Cerebellar nuclear complex (tissue), 1 donor: ENCODE data around the gene NHERF1.

ENCODE experiments used
- DNase-seq, 2 experiments: peaks; one replicate each; lab custom pipeline; 2025; lab: John Stamatoyannopoulos, UW

The NHERF1 gene

GRCh38 chr17:74808714-74809430 lies 60.4 kb downstream of the NHERF1 start:
- DNase-seq = no peak

GRCh38 chr17:74810699-74811485 lies 62.5 kb downstream of the NHERF1 start:
- DNase-seq = peak; percentile 53 to 55

GRCh38 chr17:74812109-74813009 lies 63.9 kb downstream of the NHERF1 start:
- DNase-seq = no peak

DNA sequence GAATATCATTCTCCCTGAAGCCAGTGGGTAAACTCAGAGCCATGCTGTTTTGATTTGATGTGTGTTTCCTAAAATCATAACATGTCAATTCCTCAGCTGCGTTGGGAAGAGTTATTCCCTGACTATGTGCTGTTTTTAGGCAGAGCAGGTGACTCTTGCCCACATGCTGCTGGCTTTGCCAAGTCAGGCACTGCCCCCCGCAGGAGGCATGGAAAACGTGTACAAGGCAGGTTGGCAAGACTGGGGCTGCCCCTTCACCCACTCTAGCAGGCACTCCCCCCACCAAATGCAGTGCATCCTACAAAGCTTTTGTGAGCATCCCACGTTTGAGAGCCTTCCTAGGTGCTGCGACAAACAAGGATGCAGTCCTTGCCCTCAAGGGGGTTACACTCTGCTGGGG lies 66.0 kb downstream of the NHERF1 start:
- DNase-seq = no peak

GRCh38 chr17:74815067-74815466 lies 66.6 kb downstream of the NHERF1 start:
- DNase-seq = no peak

DNA sequence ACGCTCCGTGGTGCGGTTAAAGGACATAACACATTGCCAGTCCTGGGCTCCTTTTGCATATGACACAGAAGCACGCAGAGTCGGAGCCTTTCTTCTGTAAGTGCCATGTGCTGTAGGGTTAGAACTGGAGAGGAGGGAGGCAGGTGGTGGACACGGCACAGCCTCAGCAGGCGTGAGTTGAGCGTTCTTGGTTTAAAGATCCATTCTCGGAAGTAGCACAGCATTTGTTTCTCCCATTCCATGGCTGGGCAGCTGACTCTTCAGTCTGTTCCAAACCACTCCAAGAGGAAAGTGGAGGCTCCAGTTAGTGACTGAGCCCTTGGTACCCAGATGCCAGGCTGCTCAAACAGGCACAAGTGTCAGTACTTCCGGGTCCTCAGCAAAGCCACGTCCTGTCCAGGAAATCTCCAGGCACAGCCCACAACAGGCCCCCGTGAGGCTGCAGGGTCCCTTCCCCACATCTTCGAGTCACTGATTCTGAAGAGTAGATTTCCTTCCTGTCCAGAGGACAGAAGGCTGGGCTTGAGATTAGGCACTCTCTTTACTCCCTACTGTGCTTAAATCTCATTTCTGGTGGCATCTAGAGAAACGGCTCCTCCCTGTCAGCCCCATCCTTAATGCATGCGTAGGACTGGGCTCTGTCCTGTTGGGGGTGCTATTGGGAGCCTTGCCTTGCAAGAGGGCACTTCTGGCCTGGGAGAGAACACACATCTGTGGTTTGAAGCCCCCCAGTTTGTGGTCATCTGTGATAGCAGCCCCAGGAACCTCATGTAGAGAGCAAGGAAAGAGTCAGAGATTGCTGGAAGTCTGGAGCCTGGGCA lies 67.3 kb downstream of the NHERF1 start:
- no peak for DNase-seq

DNA sequence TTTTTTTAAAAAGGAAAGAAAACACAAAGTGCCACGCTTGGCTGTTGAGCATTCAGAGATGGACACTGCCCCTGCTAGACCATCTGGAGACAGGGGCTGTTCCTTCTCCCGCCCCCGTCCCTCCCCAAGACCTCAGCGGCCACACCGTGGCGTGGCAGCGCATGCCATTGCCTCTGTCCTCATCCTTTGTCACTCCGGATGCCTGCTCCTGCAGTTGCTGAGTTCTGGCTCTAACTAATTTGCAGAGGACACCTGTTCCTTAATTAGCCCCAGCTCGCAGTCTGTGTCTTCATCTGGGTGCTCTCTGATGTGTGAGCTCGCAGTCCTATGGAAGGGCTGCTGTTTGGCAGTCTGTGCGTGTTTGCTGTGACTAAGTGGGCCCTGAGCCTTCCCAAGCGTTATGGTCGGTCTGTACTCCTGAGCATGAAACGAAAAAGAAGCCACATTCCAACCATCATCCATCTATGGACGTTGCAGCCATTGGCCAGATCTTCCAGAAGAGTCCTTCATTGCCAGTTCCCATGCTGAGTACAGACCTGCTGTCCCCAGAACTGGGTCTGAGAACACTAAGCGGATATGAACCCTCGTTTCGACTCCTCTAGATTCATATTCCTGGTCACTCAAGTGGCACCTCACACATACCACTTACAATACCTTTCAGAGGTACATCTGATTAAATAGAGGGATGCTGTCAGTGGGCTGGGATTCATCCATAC lies 68.6 kb downstream of the NHERF1 start:
- no peak for DNase-seq

- DNase-seq = no peak
Measured at GRCh38 chr17:74818291-74818938, 70.0 kb downstream of the NHERF1 start.
